SIG-M5 treated with dmso at 0.1 percent for 504 hours (cell line): ENCODE data around the gene TPD52L2.

ENCODE experiments used
- DNase-seq: peaks from one replicate; lab custom pipeline; 2025; ENCODE audit not compliant: unreplicated experiment; lab: John Stamatoyannopoulos, UW

Gene TPD52L2

DNA sequence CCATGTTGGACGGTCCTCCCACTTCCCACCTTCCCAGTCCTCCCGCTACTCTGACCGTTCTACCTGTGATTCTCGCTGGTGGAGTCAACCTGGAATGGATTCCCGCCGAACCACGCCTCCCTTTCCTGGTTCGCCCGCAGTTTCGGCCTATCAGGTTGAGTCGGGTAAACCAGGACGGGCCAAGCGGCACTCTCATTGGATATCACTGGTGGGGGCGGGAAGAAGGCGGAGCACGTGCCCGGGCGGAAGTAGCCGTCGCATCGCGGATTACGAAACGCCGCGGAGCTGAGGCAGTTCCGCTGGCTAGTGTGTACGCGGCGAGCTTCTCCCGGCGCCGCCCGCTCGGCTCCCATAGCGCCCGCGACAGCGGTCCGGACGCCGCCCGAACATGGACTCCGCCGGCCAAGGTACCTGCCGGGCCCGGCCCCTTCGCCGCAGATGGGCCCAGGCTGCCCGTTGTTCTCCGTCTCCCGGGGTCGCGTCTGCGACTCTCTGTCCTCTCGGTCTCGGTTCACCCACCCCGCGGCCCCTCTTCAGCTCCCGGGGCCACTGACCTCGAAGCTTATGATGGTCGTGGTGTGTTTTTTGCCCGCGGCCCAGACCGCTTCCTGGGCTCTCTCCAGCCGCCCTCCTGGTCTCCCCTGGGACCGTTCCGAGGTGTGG lies at the start of gene TPD52L2:
Gene TPD52L2, plus strand, starts transcription at position 293 of the 663 bp plus-strand sequence. Its CDS starts 96 bp downstream, at position 389.
- peak; percentile 100 for DNase-seq

DNA sequence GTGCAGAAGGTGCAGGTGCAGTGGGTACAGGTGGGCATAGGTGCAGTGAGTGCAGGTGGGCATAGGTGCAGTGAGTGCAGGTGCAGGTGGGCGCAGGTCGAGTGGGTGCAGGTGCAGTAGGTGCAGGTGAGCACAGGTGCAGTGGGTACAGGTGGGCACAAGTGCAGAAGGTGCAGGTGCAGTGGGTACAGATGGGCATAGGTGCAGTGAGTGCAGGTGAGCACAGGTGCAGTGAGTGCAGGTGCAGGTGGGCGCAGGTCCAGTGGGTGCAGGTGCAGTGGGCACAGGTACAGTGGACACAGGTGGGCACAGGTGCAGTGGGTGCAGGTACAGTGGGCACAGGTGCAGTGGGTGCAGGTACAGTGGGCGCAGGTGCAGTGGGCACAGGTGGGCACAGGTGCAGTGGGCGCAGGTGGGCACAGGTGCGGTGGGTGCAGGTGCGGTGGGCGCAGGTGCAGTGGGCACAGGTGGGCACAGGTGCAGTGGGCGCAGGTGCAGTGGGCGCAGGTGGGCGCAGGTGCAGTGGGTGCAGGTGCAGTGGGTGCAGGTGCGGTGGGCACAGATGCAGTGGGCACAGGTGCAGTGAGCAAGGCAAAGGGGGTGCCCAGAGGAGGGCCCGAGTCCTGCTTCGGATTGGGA lies 49.3 kb upstream of the TPD52L2 start:
- no peak for DNase-seq

DNA sequence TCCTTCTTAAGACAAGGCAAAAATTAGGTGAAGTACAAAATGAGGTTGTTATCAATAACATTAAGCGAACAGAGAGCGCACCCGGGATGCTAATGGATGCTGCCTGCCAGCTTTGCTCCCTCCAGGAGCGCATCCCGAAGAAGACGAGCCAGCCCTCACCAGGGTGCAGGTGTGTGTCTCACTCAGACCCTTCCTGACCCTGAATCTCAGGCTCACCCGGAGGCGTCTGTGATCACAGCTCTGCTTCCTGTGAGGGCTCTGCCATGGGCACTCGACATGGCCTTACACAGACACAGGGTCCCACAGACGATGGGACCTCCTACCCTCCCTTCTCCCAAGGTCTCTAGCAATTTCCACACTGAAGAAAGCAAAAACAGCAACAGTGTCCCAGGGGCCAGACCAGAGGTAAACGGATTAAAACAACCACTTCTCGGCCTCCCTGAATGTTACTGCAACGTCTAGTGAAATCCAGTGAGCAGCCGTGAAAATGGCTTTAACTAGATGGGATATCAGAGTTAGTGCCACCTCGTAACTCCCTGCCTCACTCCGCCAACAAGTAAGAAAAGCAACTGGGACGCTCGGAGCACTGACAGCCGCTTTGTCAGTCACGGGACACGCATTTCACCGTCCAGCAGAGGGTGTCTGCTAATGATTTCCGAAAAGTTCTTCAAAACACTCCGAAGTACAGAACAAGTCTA lies 45.7 kb upstream of the TPD52L2 start:
- DNase-seq, result no peak

DNA sequence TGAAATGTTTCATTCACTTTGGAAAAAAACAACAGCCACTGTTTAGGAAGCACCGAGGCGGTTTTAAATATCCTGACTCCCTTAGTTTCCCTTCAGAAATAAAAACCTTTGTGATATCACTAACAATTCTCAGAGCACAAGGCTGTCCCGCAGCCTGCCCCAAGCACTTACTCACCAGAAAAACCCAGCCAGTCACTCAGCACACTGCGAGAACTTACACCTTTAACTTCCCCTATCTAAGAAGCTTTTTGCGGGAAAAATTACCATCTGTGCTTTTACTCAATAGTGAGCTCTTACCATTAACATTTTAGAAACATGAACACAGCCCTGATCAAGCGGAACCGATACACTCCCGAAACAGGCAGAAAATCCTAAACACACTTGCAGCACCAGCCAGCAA lies 43.3 kb upstream of the TPD52L2 start:
- no peak for DNase-seq

DNA sequence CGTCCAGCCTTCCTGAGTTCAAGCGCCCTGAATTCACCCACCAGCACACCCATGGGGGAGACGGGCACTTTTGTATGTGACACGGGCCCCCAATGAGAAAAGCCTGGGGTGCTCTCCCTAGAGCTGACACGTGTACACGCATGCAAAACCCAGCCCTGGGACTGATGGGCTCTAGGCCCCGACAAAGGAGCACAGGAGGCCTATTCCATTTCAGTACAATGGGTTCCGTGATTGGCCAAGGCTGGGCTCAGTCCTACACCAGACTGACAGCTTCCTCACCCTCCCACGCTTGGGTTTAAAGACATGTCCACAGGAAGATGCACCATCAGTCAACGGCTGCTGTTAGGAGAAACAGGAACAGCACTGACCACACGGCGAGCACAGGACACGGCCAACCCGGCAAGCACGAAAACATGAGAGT lies 42.8 kb upstream of the TPD52L2 start:
- no peak for DNase-seq

DNA sequence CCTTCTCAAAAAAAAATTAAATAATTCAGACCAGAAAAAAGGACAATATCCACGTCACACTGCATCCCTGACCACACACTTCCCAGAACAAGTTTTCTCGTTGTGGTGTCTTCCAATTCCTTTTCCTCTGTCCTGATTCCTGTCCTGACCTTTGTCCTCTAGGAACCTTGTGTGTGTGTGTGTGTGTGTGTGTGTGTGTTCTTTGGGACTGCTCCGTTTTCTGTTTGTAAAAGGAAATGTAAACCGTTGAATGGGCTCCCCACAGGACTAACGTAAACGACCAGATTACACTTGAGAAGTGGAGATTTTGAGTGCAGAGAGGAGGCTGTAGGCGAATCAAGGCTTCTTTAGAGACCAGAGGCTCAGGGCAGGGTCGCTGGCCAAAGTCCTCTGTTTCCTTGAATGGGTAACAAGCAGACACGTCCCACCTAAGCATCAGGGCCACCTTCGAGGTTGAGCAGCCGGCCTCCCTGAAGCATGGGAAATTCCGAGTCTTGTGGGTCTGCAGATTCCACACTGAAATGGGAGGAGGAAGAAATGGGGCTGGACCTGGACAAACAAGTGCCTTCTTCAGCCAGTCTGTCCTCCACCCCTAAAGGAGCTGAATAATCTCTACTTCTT lies 41.3 kb upstream of the TPD52L2 start:
- no peak for DNase-seq

DNA sequence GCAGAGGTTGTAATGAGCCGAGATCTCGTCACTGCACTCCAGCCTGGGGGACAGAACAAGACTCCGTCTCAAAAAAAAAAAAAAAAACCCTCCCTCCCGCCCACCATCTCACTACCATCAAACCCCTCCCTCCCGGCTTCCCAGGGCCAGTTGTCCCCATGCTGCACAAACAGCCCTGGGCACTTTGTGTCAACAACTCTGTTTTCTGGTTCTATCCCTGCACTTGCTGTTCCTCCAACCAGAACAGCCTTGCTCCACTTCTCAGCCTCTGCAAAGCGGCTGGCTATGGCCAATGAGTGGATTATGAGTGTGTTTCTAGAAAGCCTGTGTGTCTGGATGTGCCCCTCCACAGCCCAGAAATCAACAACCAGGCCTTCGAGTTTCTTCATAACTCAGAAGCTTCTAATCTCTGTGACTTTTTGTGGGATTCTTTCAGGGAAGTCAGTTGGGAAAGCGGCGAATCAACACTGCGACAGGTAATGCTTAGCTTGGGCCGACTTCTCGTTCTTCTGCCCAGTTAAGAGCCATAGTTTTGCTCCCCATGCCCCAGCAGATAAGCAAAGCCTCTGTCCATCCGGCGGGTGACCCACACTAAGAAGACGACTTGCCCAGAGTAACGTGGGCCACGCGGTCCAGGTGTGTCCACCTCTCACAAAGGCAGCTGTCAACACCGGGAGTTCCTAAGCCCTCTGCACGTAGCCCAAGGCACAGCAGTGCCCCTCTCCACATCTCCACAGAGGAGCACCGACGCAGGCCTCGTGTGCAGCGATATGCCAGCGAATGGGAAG lies 39.5 kb upstream of the TPD52L2 start:
- no peak for DNase-seq

DNA sequence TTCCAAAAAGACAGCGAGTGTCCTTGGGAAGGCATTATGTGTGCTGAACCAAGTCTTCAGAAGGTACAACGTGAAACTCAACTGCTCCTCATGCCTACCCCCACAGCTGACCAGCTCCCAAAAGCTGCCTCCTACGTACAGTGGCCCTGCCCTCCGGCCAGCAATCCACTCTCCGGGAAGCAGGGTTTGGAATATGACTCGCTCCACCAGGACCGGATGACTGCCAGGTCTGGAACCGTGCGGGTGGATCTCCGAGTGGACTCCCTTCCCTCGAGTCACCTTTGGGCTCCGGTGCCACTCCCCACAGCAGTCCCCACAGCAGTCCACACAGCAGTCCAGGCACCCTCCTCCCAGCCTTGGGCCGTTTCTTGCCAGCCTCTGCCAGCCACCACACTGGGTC lies 38.3 kb upstream of the TPD52L2 start:
- no peak for DNase-seq

DNA sequence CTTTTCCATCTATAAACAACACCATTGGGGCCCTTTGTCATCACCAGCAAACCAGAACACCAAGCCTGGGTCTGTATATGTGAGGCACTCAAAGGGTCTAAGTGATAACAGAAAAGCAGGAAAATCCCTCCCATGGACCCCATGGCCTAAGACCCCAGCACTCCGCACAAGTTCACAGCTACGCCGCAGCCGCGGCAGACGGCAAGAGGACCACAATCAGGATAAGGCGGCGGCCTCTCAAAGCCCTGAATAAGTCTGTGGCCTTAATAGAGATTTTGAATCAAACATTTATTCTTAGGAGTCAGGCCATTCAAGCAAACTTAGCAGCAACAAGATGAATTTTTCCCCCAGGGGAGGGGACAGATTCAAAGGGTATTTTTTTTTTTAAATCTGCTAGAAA lies 36.9 kb upstream of the TPD52L2 start:
- no peak for DNase-seq

DNA sequence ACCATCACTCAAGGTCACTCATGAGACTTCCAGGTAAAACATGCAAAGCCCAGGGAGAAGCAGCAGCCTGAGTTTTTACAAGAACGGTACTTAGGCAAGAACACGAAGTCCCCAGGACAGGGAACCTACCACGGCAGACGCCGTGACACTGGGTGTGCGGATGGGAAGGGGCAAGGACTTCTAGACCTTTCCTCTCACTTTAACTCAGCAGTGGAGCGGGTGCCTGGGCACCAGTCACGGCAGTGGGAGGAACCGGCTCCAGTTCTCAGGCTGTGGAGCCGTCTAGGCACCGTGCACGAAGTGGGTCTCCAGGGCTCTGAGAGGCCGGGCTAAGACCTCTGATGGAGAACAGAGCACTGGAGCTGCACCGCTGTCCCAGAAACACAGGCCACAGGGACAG lies 36.5 kb upstream of the TPD52L2 start:
- DNase-seq, result no peak

DNA sequence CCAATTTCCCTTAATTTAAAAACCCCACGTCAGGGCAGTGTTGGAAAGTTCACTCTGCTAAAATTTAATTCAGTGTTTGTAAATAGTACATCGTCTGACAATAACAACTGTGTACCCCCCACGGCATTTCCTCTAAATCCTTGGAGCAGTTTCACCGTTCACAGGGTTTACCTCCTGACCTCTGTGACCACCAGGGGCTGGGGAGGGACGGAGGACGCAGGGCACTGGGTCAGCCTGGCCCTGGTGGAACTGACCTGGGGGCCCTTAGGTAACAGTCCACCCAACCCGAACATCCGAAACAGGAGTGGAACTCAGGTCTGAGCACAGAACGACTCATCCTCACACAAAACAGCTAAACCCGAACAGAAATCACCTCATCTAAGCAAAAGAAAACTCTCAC lies 36.1 kb upstream of the TPD52L2 start:
- DNase-seq, result no peak

DNA sequence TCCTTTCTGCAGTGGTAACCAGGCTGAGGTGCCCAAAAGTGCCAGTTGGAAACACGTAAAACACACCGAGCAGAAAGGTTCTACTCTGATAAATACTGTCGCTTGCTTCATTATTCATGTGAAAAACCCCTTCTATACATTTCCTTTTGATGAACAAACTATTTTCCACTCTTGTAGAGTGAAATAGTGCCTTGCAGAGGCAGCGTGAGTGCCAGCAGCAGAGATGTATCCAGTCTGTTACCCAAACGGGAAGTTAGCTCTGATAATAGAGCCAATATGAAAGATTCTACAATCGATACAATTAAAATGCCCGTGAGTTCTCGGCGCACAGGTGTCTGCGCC lies 35.5 kb upstream of the TPD52L2 start:
- DNase-seq, result no peak

DNA sequence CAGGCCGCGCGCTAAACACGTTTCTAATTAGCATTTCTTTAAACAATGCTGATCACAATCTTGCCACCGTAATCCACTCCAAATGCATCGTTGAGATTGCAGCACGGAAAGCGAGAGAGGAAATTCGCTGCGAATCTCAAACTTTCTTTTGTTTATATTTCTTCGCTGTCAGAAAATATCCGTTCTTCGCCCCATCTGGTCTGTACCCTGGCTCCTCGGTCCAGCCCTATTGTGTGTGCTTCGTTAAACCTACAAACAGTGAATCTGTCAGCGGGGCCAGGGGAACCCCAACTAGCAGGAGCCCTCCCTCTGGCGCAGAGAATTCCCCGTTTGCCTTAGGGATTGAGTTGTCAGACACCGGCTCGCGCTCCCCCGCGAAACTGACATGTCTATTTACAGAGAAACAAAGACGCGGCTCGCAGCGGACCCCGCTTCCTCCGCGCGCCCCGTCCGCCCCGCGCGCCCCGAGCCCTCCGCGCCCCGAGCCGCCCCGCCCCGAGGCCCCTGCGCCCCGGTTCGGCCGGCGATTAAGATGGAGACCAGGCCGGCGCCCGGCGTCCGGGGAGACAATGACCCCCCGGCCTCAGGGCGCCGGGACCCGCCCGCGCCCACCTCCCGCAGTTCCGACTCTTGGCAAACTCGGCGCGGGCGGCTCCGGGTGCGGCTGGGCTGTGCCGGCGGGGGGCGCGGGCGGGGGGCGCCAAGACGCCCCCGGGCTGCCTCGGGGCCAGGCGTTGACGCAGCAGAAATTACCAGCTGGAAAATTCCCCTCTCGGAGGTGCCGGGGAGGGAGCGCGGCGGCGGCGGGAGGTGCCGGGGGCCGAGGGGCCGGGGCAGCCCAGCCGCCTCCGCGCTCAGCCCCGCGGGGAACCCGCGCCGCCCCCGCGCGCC lies 34.9 kb upstream of the TPD52L2 start:
- no peak for DNase-seq

DNA sequence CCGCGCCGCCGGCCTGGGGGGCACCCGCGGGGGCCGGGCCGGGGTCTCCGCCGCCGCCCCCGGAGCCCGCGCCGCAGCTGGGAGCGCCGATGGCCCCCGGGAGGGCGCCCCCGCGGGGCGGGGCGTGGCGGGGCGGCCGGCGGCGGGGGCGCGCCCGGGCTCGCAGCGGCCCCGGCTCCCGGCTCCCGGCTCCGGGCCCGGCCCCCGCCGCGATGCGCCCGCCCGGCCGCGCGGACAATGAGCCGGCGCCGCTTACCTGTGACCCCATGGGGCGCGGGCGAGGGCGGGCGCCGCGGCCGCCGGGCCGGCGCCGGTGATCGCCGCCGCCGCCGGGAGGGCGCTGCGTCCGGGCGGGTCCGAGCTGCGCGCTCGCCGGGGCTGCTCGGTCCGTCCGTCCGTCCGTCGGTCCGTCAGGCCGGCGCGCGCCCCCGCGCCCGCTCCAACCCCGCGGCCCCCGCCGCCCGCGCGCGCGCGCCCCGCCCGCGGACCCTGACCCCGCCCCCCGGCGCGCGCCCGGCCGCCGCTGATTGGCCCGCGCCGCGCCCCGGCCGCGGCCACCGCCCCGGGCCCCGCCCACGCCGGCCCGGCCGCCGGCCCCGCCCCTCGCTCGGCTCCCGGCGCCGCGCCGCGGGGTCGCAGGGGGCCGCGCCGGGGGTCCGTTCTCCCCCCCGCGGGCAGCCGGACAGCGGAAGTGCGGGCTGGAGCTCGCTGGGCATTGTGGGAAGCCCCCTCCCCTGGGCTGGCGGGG lies 34.1 kb upstream of the TPD52L2 start, which contains the start of gene ZBTB46:
Gene ZBTB46, minus strand, starts transcription at position 424 of the 748 bp plus-strand sequence. CDS start 40,507 bp downstream, outside the sequence.
- no peak for DNase-seq

DNA sequence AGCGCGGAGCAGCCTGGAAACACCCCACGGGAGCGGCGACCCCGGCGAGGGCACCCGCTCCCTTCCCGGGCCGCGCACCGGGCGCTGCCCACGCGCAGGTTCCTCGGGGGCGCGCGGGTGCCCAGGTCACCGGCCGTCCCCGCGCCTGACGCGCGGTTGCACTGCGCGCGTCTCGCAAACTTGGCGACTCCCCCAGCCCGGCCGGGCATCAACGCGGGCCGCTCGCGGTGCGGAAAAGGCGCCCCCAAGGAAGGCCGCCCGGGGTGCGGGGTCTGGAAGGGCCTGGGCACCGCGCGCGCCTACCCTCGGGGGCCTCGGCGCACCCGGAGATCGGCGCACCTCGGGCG lies 33.5 kb upstream of the TPD52L2 start:
- no peak for DNase-seq

DNA sequence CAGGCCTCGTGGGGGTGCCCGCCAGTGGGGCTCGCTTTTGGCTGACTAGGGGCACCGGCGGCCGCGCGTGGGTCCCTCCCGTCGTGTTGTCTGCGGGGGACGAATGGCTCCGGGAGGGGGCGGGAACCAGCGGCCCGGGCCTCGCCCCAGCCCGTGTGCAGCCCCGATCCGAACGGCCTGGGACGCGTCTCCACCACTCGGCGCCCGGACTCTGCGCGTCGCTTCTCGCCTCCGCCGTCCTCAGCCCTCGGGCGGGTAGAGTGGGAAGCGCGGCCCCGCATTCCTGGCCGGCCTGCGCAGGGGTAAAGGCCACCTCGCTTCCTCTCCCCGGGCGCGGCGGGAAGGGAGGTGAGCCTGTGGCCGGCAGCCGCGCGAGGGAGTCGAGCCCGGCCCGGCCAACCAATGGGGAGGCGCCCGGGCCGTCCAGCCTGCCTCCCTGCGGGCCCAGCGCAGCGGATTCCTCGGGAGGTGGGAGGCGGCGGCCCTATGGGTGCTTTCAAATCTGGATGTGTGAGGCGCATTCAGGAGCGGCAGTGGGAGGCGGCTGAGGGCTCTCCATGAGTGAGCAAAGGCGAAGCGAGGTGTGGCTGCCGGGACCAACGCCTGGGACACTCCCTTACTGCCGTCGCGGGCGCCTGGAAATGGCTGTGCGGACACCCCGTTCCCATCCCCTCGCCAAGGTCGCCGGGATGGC lies 32.9 kb upstream of the TPD52L2 start:
- DNase-seq, result no peak

DNA sequence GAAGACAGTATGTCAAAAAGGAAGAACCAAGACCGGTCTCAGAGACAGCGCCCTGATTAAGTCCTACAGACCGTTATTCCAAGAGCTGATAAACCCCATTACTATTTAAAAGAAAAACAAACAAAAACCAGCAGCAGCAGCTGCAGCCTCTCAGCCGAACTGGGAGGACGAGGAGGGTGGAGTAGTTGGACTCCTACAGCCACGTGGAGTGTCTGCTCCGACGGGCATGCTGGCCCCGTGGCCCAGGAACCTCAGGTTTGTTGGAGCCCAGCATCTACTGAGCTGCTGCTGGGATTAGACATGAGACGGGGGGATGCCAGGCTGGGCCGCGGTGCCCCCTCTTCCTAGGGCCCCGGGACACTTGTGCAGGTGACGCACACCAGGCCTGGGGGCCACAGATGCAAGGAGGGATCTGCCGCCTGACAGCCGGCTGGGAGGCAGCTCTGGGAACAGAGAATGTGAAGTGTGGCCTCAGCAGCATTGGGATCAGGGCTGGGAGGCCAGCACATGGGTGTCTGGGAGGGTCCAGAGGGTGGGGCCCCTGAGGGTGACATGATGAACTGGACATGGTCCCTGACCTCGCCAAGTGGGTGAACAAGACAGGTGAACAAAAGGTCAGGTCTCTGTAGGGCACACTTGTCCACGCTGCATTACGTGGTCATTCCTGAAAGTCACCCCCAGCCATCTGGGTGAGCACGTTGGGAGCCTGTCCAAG lies 31.1 kb upstream of the TPD52L2 start:
- DNase-seq, result no peak

DNA sequence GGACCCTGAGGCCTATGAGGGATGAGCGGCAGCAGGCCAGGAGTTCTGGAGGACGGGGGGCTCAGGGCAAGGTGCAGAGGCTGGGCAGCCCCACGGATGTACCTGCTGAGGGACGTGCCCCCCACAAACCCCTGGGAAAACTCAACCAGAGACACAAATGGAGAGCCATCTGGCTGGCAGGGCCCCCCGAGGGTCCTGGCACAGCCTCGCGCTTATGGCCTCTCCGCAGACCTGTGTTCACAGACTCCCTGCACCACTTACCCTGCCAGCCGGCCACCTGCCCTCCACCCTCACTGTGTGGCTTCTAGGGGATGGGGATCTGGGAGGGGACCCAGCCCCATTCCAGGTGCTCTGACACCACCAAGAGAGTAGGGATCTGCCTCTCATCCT lies 30.6 kb upstream of the TPD52L2 start:
- DNase-seq, result no peak
